GM12864 (cell line): ENCODE results near the gene WDR91.

Experiments used
- DNase-seq: peaks from one replicate; pipeline ENCODE4 v3.0.0-alpha.2; 2011; ENCODE audit warnings: low read depth
- H3K4me3 ChIP-seq: 2 replicates; pipeline ENCODE4 v1.5.1; 2011; ENCODE audit warnings: mild to moderate bottlenecking, low read depth, low read length, control low read depth
- TF ChIP-seq, protein P1 (sequence below): IDR thresholded peaks from 2 replicates; pipeline ENCODE4 v1.5.1; 2011; ENCODE audit warnings: low read depth, mild to moderate bottlenecking, moderate library complexity, low read length, control low read depth, inconsistent platforms; ENCODE audit errors: missing control alignments

The WDR91 gene

DNA sequence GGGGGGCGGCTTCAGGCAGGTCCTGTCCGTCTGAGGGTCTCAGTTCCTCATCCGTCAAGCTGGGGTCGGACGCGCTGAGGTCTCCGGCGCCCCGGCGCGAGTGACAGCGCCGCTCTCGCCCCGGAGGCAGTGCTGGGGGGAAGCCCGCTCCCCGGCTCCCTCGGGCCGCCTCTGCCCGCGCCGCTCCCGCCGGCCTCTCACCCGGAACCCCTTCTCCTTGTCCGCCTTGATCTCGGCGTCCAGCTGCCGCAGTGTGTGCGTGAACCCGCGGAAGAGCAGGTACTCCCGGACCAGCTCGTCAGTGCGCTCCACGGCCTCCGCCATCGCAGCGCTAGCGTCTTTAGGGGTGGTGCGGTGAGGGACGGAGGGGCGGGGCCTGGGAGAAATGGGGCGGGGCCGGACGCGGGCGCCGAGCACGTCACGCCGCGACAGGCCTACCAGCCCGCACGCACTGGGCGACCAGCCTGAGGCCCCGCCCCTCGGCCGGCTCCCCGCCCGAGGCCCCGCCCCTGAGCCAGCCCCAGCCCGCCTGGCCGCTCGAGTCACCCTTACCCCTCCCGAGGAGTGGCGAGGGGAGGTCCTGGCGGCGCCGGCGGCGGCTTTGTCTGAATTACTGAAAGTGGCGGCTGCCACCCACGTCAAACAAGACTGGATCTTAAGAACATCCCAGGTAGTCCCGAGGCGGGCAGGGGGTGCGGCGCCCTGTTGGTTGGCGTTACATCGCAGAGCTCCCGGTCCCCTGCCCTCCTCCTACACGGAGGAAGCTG, at the start of gene WDR91:
Gene WDR91 (minus strand): TSS at position 348 of the 767 bp plus-strand sequence. CDS start 24 bp downstream, at position 324.
- peak within 1 kb of the TSS; percentile 88 for H3K4me3 ChIP-seq
- DNase-seq = peak; percentile 62
- TF ChIP-seq, protein P1, sequence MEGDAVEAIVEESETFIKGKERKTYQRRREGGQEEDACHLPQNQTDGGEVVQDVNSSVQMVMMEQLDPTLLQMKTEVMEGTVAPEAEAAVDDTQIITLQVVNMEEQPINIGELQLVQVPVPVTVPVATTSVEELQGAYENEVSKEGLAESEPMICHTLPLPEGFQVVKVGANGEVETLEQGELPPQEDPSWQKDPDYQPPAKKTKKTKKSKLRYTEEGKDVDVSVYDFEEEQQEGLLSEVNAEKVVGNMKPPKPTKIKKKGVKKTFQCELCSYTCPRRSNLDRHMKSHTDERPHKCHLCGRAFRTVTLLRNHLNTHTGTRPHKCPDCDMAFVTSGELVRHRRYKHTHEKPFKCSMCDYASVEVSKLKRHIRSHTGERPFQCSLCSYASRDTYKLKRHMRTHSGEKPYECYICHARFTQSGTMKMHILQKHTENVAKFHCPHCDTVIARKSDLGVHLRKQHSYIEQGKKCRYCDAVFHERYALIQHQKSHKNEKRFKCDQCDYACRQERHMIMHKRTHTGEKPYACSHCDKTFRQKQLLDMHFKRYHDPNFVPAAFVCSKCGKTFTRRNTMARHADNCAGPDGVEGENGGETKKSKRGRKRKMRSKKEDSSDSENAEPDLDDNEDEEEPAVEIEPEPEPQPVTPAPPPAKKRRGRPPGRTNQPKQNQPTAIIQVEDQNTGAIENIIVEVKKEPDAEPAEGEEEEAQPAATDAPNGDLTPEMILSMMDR = peak; percentile 4

DNA sequence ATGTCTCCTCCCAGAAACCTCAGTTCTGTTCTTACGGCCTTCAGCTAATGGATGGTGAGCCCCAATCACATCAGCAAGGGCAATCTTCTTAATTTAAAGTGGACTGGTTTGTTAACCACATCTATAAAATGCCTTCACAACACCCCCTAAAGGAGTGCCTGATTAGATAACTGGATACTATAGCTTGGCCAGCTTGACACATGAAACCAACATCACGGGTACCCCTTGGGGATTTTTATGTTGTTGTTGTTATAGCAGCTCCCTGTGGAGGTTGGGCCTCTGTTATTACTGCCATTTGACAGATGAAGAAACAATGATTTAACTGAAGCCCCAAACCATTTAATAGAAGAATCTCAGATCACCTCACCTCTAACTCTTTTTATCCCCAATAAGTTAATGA, 49.1 kb upstream of the WDR91 start:
- DNase-seq = no peak
- TF ChIP-seq, protein P1 = no peak
- no peak overlapping the region for H3K4me3 ChIP-seq

DNA sequence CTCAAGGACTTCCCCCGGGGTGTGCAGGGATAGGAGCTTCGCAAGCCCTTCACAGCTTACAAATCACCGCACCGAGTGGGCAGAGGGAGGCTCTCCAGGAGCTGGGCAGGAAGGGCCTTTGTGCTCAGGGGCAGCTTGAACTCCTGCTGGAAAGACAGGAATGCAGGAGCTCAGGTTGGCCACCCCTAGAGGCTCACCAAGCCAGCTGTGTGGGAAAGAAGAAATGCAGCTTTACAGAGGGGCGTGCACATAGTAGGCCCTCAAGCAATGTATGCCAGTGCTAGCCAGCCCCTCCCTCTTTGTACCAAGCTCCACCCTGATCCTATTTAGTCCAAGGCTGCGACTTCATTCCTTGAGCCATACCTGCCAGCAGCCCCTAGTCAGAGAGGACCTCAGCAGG, 48.4 kb upstream of the WDR91 start:
- no peak for DNase-seq
- TF ChIP-seq, protein P1 = no peak
- no peak overlapping the region for H3K4me3 ChIP-seq

DNA sequence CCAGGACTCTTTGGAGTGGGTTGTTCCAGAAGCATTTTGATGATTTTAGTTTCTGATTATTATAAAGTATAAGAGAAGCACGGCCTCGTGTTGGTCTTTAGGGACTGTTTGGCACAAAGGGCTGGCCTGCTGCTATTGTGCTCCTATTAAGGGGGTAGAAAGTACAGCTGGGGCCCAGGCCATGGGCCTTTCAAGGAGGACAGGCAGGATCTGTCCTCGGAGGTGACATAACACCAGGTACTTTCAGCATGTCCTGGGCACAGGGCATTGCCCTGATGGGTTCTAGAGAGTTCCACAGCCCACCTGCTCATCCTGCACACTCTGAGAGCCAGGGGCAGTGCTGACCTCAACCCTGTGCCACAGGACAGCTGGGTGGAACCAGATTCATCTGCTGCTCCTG, 47.3 kb upstream of the WDR91 start:
- H3K4me3 ChIP-seq = no peak overlapping the region
- DNase-seq = no peak
- TF ChIP-seq, protein P1 = no peak

DNA sequence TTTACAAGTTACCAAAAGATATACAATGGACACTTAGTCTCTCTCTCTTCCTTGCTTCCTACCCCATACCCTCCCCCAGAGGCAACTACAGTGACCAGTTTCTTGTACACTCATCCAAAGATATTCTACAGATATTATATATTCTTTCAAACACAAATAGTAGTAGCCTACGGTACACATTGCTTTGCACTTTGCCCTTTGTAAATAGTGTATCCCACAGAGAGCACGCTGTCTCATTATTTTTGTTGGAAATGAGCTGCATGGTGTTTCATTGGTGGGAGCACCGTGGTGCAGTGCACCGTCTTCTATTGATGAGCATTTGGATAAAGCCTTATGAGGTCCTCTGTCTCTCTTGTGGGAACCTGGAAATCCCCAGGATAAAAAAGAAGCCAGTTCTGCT, 46.5 kb upstream of the WDR91 start:
- H3K4me3 ChIP-seq = no peak overlapping the region
- DNase-seq = no peak
- TF ChIP-seq, protein P1 = no peak

DNA sequence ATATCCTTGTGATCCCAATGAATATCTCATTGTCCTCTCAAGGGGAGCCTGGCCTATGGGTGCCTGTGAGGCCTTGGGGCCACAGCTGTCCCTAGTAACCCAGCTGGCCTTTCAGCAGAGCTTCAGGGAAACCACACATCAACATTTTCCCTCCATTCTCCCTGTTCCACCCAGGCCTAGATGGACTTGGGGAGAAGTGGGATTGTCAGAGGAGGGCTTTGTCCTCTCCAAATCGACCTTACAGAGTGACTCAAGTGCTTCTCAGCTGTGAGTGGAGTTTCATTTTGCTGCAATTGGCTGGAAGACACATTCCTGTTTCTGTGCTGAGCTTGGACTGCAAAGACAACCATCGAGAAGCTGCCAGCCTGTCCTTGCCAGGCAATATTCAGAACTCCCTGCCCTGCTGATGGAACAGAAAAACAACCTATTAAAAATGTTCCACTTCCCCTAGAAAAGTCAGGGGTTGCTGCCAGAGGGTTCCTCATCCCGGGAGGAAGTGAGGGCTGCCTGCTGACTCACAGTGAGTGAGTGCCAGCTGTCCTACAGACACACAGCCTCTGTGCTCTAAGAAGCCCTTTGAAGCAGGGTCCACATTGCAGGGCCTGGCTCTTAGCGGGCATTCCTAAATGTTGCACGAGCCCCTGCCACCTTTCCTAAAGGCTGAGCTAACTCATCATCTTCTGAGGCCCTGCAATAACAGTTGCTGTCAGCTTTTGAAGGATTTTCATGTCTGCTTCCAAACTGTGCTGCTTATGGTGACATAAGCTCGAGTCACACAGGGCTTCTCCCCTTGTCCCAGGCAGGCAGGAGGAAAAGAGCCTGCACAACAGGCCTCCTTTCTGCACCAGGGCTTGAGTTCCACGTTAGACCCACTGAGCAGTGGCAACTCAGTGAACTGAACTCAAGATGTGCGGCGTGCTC, 42.8 kb upstream of the WDR91 start:
- DNase-seq = no peak
- TF ChIP-seq, protein P1 = no peak
- no peak overlapping the region for H3K4me3 ChIP-seq
